ENCODE measurements around the gene SHROOM3.

Gene SHROOM3

GRCh38 chr4:76649086-76649485, 214.1 kb downstream of the SHROOM3 start:
- Mint-ChIP-seq H3K36me3 (ENCODE audit: low read depth) (no peaks in the 10 kb centered on the region), H3K27ac (no peak overlapping the region), H3K27me3 (no peaks in the 10 kb centered on the region), H3K4me1 (ENCODE audit: low read depth) (no peaks in the 10 kb centered on the region), H3K4me3 (no peak overlapping the region), H3K9me3 (no peaks in the 10 kb centered on the region)
- intact Hi-C loops (cut with micrococcal nuclease): no loop called here

GRCh38 chr4:76651616-76652015, 216.6 kb downstream of the SHROOM3 start:
- H3K27me3 Mint-ChIP-seq: no peaks in the 10 kb centered on the region
- intact Hi-C loops (cut with micrococcal nuclease): no loop called here
- H3K9me3 Mint-ChIP-seq: no peaks in the 10 kb centered on the region
- no peak overlapping the region for H3K27ac Mint-ChIP-seq
- no peaks in the 10 kb centered on the region for H3K4me1 Mint-ChIP-seq (ENCODE audit: low read depth)
- no peak overlapping the region for H3K4me3 Mint-ChIP-seq
- no peaks in the 10 kb centered on the region for H3K36me3 Mint-ChIP-seq (ENCODE audit: low read depth)

- Mint-ChIP-seq H3K4me1 (ENCODE audit: low read depth) (no peaks in the 10 kb centered on the region), H3K9me3 (no peaks in the 10 kb centered on the region), H3K27me3 (no peaks in the 10 kb centered on the region), H3K36me3 (ENCODE audit: low read depth) (no peaks in the 10 kb centered on the region), H3K27ac (no peak overlapping the region), H3K4me3 (no peak overlapping the region)
- intact Hi-C loops (cut with micrococcal nuclease): no loop called here
These were observed 217.4 kb downstream of the SHROOM3 start for GRCh38 chr4:76652389-76652788.

DNA sequence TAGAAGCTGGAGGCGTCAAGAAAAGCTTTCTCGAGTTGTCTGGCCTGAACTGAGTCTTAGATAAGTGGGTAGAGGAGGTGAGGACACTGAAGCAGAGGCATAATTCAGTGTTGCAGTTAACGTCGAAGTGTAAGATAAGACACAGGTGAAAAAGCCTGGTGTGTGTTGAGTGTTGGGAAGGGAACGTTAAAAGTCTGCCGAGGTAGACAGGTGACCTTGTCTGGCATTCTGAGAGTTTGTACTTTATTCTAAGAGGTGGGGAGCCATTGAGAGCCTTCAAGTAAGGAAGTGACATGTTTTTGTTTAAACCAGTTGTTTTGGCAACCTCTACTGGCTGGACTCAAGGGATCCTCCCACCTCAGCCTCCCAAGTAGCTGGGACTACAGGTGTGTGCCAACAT, 219.1 kb downstream of the SHROOM3 start:
- intact Hi-C loops (cut with micrococcal nuclease): no loop called here
- Mint-ChIP-seq H3K4me3 (no peak overlapping the region), H3K36me3 (ENCODE audit: low read depth) (no peaks in the 10 kb centered on the region), H3K27ac (no peak overlapping the region), H3K4me1 (ENCODE audit: low read depth) (no peaks in the 10 kb centered on the region), H3K9me3 (no peaks in the 10 kb centered on the region), H3K27me3 (no peaks in the 10 kb centered on the region)

GRCh38 chr4:76654791-76655190, 219.8 kb downstream of the SHROOM3 start:
- Mint-ChIP-seq H3K4me3 (no peak overlapping the region), H3K4me1 (ENCODE audit: low read depth) (no peaks in the 10 kb centered on the region), H3K36me3 (ENCODE audit: low read depth) (no peaks in the 10 kb centered on the region), H3K27ac (no peak overlapping the region), H3K9me3 (no peaks in the 10 kb centered on the region), H3K27me3 (no peaks in the 10 kb centered on the region)
- intact Hi-C loops (cut with micrococcal nuclease): no loop called here

GRCh38 chr4:76655566-76656479, 220.8 kb downstream of the SHROOM3 start:
- no peaks in the 10 kb centered on the region for H3K9me3 Mint-ChIP-seq
- H3K27me3 Mint-ChIP-seq: no peaks in the 10 kb centered on the region
- no peaks in the 10 kb centered on the region for H3K4me1 Mint-ChIP-seq (ENCODE audit: low read depth)
- H3K4me3 Mint-ChIP-seq: no peak overlapping the region
- no peak overlapping the region for H3K27ac Mint-ChIP-seq
- H3K36me3 Mint-ChIP-seq (ENCODE audit: low read depth): no peaks in the 10 kb centered on the region
- intact Hi-C loops (cut with micrococcal nuclease): no loop called here

DNA sequence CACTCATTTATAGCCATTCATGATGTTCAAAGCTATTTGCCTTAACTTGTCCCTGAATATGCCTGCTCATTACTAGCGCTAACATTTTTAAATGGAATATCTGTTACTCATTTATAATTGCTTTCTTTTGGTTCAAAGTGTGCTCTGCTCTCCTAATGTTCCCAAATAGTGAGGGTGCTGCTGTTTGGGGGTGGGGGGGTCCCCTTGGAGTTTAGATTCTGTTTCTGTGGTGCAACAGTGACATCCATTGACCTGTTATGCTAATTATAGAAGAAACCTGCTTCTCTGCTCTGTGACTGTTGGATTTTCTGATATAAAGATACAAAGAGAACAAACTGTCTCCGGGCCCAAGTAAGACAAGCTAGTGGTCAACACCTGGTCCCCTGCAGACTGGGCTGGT, 222.4 kb downstream of the SHROOM3 start:
- no peaks in the 10 kb centered on the region for H3K36me3 Mint-ChIP-seq (ENCODE audit: low read depth)
- intact Hi-C loops (cut with micrococcal nuclease): no loop called here
- peaks cover 3% of the 10 kb centered on the region for H3K27me3 Mint-ChIP-seq
- no peaks in the 10 kb centered on the region for H3K9me3 Mint-ChIP-seq
- H3K27ac Mint-ChIP-seq: no peak overlapping the region
- no peak overlapping the region for H3K4me3 Mint-ChIP-seq
- H3K4me1 Mint-ChIP-seq (ENCODE audit: low read depth): no peaks in the 10 kb centered on the region

GRCh38 chr4:76658231-76659102, 223.4 kb downstream of the SHROOM3 start:
- Mint-ChIP-seq H3K27me3 (peaks cover 3% of the 10 kb centered on the region), H3K4me3 (no peak overlapping the region), H3K4me1 (ENCODE audit: low read depth) (no peaks in the 10 kb centered on the region), H3K9me3 (no peaks in the 10 kb centered on the region), H3K36me3 (ENCODE audit: low read depth) (no peaks in the 10 kb centered on the region), H3K27ac (no peak overlapping the region)
- intact Hi-C loops (cut with micrococcal nuclease): no loop called here

DNA sequence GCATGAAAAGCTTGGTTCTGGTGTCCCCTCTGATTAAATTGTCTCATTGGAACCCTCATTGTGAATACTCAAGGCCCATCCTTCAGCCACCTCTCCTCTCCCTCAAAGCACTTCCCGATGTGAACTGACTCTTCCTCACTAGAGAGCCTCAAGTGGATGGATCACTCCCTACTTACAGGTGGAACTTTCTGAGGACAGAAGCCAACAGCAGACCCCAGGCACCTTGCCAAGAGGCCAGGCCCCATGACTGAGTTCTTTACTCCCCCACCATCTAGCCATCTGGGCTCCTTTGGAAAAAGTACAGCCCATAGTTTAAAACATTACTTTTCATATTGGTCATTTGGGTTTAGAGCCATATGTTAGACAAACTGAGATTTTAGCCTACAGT, 224.1 kb downstream of the SHROOM3 start:
- Mint-ChIP-seq H3K27ac (no peak overlapping the region), H3K36me3 (ENCODE audit: low read depth) (no peaks in the 10 kb centered on the region), H3K4me3 (no peak overlapping the region), H3K27me3 (peaks cover 3% of the 10 kb centered on the region), H3K9me3 (no peaks in the 10 kb centered on the region), H3K4me1 (ENCODE audit: low read depth) (no peaks in the 10 kb centered on the region)
- intact Hi-C loops (cut with micrococcal nuclease): no loop called here

GRCh38 chr4:76663824-76664223, 228.8 kb downstream of the SHROOM3 start:
- Mint-ChIP-seq H3K4me1 (ENCODE audit: low read depth) (no peaks in the 10 kb centered on the region), H3K36me3 (ENCODE audit: low read depth) (no peaks in the 10 kb centered on the region), H3K9me3 (no peaks in the 10 kb centered on the region), H3K27ac (no peak overlapping the region), H3K27me3 (peaks cover 3% of the 10 kb centered on the region), H3K4me3 (no peak overlapping the region)
- intact Hi-C loops (cut with micrococcal nuclease): no loop called here

GRCh38 chr4:76665153-76665552, 230.1 kb downstream of the SHROOM3 start:
- Mint-ChIP-seq H3K36me3 (ENCODE audit: low read depth) (no peaks in the 10 kb centered on the region), H3K27me3 (peaks cover 3% of the 10 kb centered on the region), H3K27ac (no peak overlapping the region), H3K4me1 (ENCODE audit: low read depth) (no peaks in the 10 kb centered on the region), H3K9me3 (no peaks in the 10 kb centered on the region), H3K4me3 (no peak overlapping the region)
- intact Hi-C loops (cut with micrococcal nuclease): no loop called here

- intact Hi-C loops (cut with micrococcal nuclease): no loop called here
- Mint-ChIP-seq H3K4me3 (no peak overlapping the region), H3K27ac (no peak overlapping the region), H3K9me3 (no peaks in the 10 kb centered on the region), H3K4me1 (ENCODE audit: low read depth) (no peaks in the 10 kb centered on the region), H3K36me3 (ENCODE audit: low read depth) (no peaks in the 10 kb centered on the region), H3K27me3 (peaks cover 3% of the 10 kb centered on the region)
These were observed 230.7 kb downstream of the SHROOM3 start for GRCh38 chr4:76665721-76666120.

DNA sequence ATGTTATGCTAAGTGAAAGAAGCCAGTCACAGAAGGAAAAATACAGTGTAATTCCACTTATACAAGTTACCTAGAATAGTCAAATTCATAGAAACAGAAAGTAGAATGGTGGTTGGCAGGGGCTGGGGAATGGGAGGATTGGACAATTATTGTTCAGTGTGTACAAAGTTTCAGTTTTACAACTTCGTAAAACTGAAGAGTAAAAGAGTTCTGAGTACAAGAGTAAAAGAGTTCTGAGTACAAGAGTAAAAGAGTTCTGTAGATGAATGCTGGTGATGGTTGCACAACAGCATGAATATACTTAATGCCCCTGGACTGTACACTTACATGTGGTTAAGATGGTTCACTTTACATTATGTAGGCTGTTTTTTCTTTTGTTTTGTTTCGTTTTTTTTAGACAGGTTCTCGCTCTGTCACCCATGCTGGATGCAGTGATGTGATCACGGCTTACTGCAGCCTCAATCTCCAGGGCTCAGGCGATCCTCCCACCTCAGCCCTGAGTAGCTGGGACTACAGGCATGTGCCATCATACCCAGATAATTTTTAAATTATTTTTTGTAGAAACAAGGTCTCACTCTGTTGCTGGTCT, 232.0 kb downstream of the SHROOM3 start:
- Mint-ChIP-seq H3K9me3 (no peaks in the 10 kb centered on the region), H3K27me3 (peaks cover 5% of the 10 kb centered on the region), H3K27ac (no peak overlapping the region), H3K4me3 (no peak overlapping the region), H3K36me3 (ENCODE audit: low read depth) (no peaks in the 10 kb centered on the region), H3K4me1 (ENCODE audit: low read depth) (no peaks in the 10 kb centered on the region)
- intact Hi-C loops (cut with micrococcal nuclease): no loop called here

- Mint-ChIP-seq H3K9me3 (no peaks in the 10 kb centered on the region), H3K4me1 (ENCODE audit: low read depth) (no peaks in the 10 kb centered on the region), H3K36me3 (ENCODE audit: low read depth) (no peaks in the 10 kb centered on the region), H3K4me3 (no peak overlapping the region), H3K27ac (no peak overlapping the region), H3K27me3 (peaks cover 13% of the 10 kb centered on the region)
- intact Hi-C loops (cut with micrococcal nuclease): no loop called here
These were observed 235.6 kb downstream of the SHROOM3 start for GRCh38 chr4:76670631-76671030.
